Frontal cortex (tissue), 4 donors: ENCODE results near the gene ACKR3. TPM values are rescaled to one million over a fixed set of nuclear protein-coding genes. Genes with fewer than 3 reads are reported as not detected.

Experiments
- DNase-seq, 2 donors: peaks; one replicate each; pipeline ENCODE4 v3.0.0; 2012; ENCODE audit warnings: low spot score in 2 of 2
- FAIRE-seq: peaks from 2 replicates; lab custom pipeline; 2012; peaks lifted over from hg19 to GRCh38; lab: Jason Lieb, UNC
- total RNA-seq: library from RNA; depleted of rRNA; stranded (reverse); fragments of >200 nt; gene quantifications from one replicate; pipeline ENCODE4 v1.2.3, GENCODE V29; 2014
- donor health status: control.
- donor health status: control.
- donor health status: control.

The ACKR3 gene
- total RNA-seq: 20.0 TPM

- FAIRE-seq: no peak
These were observed at the start of gene ACKR3 for GRCh38 chr2:236569573-236569973. Gene ACKR3, plus strand, starts transcription at chr2:236569825. Its CDS starts 10,641 bp downstream, at chr2:236580466.

DNA sequence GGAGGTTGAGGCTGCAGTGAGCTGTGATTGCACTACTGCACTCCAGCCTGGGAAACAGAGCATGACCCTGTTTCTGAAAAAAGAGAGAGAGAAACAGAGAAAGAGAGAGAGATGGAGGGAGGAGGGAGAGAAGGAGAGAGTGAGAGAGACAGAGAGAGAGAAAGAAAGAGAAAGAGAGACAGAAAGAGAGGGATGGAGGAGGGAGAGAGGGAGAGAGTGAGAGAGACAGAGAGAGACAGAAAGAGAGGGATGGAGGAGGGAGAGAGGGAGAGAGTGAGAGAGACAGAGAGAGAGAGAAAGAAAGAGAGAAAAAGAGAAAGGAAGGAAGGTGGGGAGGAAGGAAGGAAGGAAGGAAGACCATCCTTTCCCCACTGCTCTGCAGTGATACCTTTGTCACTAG, 48.1 kb upstream of the ACKR3 start:
- DNase-seq: no peak
- no peak for FAIRE-seq

More at GRCh38 chr2:236569573-236569973, at the start of gene ACKR3:
- DNase-seq: peak; percentile 67 to 81

GRCh38 chr2:236523249-236523648, 46.4 kb upstream of the ACKR3 start:
- no peak for DNase-seq
- FAIRE-seq: no peak

- no peak for FAIRE-seq
- no peak for DNase-seq
These were observed 44.1 kb upstream of the ACKR3 start for GRCh38 chr2:236525411-236525997.

DNA sequence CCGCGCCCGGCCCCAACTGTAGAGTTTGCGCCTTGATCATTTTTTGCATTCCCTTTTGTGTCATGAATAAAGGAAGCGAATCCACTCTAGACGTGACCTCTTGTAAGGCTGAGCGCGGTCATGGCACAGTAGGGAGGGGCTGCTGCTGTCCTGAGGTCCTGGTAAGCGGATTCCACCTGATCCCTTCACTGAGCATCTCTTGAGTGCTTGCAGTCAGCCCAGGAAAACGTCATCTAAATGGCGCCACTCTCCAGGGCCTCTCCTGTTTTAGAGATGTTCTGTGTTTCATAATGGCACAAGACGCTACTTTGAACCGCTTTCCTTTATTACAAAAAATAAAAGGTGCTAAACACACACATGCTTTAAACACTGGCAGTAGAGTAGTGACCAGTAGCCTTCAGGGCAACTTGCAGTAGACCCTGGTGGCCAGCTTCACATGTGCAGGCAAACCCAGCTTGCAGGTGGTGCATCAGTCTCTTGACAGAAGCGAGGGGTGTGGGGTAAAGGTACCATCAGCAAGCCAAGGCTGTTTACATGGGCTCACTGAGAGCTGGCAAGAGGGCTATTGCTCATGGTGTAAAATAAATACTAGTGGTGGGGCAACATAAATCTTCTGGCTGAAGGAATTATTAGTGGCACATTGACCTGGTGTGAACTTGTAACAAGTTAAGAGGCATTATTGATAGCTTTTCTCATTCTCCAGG, 43.0 kb upstream of the ACKR3 start:
- FAIRE-seq (no peak), DNase-seq (no peak)

DNA sequence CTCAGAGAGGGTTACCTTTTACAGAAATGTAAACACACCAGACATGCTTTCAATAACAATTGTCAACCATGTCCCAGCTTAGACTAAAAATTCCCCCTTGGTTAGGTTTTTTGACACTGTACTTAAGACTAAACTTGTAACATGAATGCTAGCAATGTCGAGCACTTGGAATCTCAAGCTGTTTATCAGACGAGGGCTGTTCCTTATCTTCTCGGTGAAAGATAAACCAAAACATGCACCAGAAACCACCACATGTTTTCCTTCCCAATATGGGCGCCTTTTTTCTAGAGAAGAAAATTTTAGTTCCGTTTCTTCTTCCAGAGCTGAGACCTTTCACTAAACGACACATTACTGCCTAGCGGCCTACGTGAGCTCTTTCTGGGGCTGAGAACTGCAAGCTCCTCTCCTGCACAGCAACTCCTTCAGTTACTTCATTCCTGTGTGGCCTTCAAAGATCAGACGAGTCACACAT, 42.4 kb upstream of the ACKR3 start:
- no peak for FAIRE-seq
- DNase-seq: no peak

DNA sequence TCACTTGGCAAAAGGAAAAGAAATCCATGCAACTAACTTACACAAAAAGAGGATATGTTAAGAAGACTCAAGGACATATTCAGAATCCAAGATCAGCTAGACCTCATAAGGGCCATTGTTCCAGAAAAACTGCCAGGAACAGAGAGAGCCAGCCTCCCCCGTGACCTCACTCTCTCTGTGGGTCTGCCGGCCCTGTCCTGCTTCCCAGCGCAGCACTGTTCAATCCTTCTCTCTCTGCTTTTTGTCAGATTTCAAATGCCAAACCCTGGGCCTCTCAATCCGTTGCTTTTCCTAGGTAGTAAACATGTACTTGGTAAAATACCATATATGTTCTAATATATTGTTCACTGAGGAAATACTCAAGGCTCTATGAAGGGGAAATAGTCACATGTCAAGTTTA, 40.0 kb upstream of the ACKR3 start:
- no peak for DNase-seq
- no peak for FAIRE-seq

GRCh38 chr2:236530512-236530911, 39.1 kb upstream of the ACKR3 start:
- DNase-seq (no peak), FAIRE-seq (no peak)

DNA sequence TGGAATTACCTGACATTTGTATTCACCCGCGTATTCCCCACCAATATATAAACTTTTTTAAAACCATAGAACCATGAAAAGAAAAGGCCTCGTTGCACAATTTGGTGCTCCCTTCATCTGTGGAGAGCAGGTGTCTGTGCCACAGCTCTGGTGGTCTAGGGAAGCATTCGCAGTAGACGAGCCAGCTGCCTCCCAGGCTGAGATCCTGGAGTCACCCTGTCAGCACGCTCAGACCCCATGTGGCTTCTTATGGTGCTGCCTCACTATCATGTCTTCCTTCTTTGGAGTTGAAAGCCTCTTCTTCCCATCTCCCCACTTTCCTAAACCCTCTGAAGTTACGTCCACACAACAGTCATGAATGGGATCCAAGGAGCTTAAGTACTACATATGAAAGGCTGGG, 38.4 kb upstream of the ACKR3 start:
- no peak for FAIRE-seq

GRCh38 chr2:236531996-236532395, 37.6 kb upstream of the ACKR3 start:
- FAIRE-seq: no peak

More for the DNA sequence above, 38.4 kb upstream of the ACKR3 start:
- DNase-seq: no peak

GRCh38 chr2:236533343-236533742, 36.3 kb upstream of the ACKR3 start:
- FAIRE-seq (no peak), DNase-seq (no peak)

More at GRCh38 chr2:236531996-236532395, 37.6 kb upstream of the ACKR3 start:
- no peak for DNase-seq

DNA sequence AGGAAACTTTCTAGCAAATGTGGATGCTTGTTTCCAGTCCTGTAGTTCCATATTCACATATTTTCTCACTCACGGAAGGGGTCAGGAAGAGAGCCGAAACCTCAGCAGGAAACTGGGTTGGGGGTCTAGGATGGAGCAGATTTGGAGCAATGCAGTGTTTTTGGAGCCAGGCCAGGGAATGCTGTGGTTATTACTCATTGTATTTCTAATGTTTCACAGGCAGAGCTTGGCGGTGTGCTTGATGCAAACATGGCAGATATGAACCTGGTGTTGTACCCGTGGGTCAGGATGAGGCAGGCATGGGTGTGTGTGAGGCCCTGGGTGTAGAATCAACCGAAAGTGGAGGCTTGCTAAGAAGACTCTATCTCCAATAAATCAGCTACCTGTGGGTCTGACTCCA, 34.6 kb upstream of the ACKR3 start:
- DNase-seq (no peak), FAIRE-seq (no peak)

GRCh38 chr2:236536727-236537398, 32.8 kb upstream of the ACKR3 start:
- no peak for DNase-seq
- FAIRE-seq: no peak

DNA sequence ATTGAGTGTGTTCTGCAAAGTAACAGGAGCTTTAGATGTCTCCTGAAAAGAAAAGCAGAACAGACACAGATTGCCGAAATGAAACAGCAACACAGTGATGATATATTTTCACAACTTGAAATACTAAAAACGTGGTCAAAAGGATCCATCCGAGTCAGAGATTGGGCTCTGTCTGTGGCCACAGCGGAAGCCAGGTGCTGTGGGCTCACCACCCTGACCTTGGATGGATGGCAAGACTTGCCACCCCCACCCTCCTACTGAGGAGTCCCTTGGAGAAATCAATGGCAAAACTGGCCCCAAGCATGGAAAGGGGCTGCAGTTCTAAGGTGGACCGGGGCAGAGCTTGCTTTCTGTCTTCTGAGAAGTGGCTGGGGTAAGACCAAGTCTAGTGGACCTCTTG, 31.4 kb upstream of the ACKR3 start:
- FAIRE-seq (no peak), DNase-seq (no peak)

DNA sequence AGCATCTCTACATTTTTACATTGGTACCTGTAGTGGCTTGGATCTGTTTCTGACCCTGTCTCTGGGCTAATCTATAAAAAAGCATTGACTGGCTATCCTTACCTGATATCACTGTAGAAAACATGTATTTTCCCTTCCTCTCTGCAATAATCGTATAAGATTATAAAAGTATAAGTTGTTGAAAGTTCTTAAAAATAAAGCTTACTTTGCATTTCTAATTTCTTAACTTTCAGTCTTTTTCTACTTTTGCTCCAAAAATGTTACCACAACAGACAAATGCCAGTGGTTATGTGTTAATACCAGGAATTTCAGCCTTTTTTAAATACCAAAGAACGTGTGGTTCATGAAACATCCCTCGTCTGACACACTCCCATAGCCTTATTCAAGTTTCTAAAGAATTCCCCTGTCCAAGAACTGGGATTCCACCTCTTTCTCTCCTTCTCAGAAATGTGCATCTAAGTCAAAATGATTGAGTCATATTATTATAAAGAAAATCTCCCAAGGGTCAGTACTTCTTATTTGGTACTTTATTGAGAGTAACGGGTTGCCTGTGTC, 28.5 kb upstream of the ACKR3 start:
- DNase-seq (no peak), FAIRE-seq (no peak)

DNA sequence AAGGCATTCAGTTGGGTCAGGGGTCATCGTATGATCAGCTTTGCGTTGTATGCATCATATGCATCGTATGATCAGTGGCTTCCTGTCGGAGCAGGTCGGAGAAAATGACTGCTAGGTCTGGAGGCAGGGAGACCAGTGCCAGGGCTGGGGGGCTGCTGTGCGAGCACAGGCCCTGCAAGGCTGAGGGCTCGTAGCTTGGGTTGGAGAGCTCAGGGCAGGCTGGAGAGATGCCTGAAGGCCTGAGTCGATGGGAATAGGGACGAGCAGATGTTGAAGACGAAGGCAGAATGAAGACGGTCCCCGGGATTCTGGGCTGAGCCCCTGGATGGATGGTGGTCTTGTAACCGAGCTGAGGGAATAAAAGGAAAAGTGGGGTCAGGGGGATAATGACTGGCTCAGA, 25.3 kb upstream of the ACKR3 start:
- no peak for DNase-seq
- no peak for FAIRE-seq

DNA sequence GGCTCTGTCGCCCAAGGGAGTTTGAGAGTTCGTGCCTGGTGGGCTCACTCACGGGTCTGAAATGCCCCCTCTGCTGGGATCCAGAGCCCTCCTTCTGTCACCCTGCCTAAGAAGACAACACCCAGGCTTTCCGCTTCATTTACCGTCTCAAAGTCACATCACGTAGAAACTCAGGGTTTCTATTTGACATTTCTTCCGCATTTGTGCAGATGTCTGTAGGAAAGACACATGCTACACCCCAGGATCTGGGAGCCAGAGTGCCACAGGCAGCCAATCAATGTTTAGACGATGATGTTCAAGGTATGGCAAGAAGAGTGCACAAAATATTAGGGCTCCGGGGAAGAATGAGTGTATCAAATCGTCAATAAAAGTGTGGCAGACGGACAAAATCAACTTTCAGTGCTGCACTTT, 24.4 kb upstream of the ACKR3 start:
- FAIRE-seq: no peak
- DNase-seq: no peak

- no peak for FAIRE-seq
- DNase-seq: no peak
These were observed 23.7 kb upstream of the ACKR3 start for GRCh38 chr2:236545814-236546480.

- DNase-seq: no peak
- no peak for FAIRE-seq
These were observed 23.0 kb upstream of the ACKR3 start for GRCh38 chr2:236546561-236547002.

- DNase-seq (no peak), FAIRE-seq (no peak)
These were observed 21.9 kb upstream of the ACKR3 start for GRCh38 chr2:236547725-236548124.
